ENCODE measurements around the gene VCL.
"Not testable (repeated sequence)": the region's sequence is repeated elsewhere in the genome, so short reads cannot be mapped to it uniquely, and the experiment has no call there.

Gene VCL

DNA sequence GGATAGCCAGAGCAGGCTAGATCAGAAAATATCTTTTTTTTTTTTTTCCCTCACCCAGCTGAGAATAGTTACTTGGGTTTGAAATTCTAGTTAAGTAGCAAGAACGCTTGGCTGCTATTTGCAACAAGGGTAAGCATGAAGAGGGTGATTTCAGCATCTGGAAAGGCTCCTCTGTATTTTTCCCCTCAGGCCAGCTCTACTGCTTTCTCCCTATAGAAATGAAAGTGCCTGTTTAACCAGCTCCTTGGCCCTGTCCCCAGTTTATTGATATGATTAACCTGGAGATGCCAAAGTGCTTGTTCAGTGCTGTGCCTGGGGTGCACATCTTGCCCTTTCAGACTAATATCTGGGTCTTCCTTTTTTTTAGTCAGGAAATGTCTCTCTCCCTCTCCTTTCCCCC lies 115.6 kb downstream of the VCL start:
- no peak for DNase-seq

DNA sequence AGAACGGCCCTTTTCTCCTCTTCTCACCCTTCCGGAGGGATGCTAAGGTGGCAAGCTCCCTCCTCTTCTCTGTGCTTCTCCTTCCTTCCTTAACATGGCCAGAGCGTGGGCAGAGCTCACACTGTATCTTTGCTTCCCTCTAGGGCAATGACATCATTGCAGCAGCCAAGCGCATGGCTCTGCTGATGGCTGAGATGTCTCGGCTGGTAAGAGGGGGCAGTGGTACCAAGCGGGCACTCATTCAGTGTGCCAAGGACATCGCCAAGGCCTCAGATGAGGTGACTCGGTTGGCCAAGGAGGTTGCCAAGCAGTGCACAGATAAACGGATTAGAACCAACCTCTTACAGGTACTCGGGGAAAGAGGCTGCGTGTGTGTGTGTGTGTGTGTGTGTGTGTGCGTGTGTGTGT lies 116.1 kb downstream of the VCL start:
- DNase-seq = no peak

GRCh38 chr10:74117738-74118137 lies 119.8 kb downstream of the VCL start:
- no peak for DNase-seq

GRCh38 chr10:74118804-74119203 lies 120.9 kb downstream of the VCL start:
- no peak for DNase-seq

DNA sequence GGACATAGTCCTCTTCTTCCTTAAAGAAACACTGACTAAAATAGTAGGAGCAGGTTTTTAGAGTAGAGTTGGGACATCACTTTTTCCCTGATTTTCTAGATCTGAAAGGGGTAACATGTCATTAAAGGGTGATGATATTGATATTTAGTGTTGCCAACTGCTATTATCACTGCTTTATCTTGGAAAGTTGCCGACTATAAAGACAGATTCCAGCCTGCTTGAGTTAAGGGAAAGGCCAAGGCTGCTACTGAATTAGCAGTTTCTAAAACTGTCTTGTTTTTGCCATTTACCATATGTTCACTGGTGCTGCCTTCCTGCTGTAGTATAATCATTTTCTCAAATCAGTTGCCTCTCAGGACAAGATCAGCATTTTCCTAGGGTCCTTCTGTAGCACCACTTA lies 123.0 kb downstream of the VCL start:
- no peak for DNase-seq

- DNase-seq = no peak
Observed at GRCh38 chr10:74121368-74121767, 123.5 kb downstream of the VCL start.

DNA sequence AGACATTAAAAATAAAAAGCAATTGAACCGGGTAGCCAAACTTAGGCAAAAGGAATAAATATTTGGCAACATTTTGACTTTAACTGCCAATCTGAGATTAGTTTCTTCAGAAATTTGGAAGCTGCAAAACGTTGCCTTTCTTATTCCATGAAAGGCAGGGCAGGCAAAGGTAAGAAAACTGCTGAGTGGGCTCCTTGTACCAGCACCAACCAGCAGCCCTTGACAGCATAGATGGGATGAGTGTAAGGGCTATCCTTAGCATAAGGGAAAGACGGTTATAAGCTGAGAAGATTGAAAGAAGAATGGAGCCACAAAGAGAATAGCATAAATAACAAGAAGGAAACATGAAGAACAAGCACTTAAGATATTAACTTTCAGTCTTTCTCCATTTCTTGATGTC lies 124.1 kb downstream of the VCL start:
- no peak for DNase-seq

DNA sequence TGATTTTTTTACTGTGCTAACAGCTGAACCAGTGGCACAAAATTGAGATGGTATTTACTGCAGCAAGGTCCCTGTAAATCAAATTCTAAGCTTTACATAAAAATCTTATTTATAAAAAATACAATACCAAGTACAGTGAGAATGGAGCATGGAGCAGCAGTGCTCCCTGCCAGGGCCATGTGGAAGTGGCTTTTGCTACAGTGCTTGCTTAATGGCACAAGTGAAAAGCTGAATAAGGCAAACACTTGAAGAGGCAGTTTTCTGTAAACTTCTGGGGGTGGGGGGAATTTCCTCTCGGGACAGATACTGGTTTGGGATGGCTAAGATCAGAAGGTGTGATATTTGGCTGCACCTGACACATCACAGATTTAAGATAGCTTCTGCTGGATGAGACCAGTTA lies 125.2 kb downstream of the VCL start:
- DNase-seq = no peak

- DNase-seq = no peak
Observed at GRCh38 chr10:74133923-74134820, 136.3 kb downstream of the VCL start.

- DNase-seq = no peak
Observed at GRCh38 chr10:74135452-74135851, 137.5 kb downstream of the VCL start.

DNA sequence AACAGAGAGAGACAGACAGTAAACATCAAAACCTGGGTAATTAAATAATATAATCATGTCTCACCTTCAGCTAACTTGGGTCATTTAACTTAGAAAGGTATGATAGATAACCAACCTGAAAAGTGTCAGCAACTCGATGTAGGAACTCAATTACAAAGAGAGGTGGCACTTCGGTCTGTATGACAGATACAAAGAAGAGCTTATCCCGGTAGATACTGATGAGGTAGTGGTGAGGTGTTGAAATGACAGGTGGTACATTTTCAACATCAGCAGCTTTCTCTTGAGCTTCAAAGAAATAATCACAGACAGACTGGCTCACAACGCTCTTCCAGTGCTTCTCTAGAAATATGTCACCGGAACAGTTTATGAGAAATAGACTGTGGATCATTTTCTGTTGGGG lies 140.1 kb downstream of the VCL start:
- no peak for DNase-seq

GRCh38 chr10:74138596-74138995 lies 140.7 kb downstream of the VCL start:
- not testable (repeated sequence) for DNase-seq

DNA sequence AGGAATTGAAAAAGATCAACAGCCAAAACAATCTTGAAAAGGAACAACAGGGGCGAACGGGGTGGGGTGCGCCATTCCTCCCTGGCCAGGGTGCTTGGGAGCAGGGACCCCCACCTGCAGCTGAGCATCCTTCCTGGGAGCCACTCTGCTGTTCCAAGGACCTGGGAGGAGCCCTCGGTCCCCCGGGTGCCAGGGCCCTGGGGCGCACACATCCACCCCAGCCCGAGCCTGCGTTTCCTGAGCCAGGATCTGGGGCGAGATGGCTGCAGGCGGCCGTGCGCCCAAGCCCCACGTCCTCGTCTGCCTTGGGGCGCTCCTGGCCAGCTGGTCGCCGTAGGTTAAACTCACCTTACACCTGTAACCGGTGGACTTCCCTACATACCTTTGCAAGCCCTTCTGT lies 142.1 kb downstream of the VCL start:
- no peak for DNase-seq

DNA sequence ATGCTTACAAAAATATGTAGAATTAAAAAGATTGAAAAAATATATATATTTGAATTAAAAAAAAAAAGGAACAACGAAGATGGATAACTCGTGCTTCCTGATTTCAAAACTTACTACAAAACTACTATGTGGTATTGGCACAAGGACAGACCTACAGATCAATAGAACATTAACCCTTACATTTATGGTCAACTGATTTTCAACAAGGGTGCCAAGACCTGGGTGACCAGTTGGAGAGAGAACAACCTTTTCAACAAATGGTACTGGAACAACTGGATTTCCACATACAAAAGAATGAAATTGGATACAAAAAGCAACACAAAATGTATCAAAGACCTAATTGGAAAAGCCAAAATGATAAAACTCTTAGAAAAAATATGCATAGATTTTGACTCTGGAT lies 142.6 kb downstream of the VCL start:
- DNase-seq = no peak

DNA sequence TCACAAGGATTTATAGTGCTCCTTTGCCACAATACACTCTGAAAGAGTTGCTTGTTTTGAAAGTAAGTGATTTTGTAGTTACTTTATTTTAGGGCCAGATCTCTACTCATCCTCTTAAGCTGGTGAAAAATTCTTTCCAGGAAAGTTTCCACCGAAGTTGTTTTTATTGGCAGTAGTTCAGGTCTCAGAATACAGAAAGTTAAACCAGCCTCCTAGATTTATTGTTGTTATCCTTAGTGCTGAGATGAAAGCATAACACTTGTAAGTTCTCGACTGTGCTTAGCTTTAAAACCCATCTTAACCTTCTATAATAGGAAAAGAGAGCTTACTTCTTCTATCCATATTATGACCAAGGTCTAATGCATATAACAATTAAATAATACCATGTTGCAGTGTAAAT lies 147.2 kb downstream of the VCL start:
- DNase-seq = no peak

DNA sequence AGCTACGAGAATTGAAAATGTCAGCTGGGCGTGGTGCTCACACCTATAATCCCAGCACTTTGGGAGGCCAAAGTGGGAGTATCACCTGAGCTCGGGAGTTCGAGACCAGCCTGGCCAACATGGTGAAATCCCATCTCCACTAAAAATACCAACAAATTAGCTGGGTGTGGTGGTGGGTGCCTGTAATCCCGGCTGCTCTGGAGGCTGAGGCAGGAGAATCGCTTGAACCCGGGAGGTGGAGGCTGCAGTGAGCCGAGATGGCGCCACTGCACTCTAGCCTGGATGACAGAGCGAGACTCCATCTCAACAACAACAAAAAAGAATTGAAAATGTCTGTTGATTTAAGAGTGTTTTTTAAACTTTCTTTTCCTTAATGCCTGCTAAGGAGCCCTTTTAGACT lies 149.1 kb downstream of the VCL start:
- DNase-seq = not testable (repeated sequence)

DNA sequence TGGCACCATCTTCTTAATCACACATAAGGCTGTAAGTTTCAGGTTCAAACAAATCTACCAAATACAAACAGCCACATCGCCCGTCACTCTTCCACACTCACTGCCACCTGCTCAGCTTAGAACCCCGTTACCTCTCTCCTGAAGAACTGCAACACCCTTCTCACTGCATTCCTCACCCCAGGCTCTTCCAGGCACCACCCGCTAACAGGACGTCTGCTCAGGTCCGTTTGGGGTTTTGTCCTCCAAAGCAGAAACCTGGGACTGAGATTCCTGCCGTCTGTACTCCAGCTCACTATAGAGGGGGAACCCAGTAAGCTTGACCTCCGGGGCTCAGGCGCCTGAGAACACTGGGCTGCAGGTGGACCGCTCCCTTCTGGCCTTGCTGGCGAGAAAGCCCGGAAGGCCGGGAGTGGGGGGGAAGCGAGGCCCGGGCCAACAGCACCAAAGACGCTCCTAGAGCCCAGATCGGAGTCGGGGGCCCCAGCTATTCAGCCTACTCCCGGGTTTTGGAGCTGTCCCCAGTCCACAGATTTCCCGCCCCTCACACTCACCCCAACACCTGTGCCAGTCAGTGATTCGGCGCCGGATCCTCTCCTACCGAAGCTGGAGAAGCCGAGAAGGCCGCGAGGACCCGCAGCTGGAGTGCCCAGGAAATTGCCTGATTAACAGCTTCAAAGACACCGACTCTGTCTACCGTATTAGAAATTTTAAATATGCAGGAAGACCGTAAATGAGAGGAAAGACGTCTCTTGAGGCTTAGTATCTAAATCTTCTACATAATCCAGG lies 152.5 kb downstream of the VCL start, which contains the start of gene AP3M1:
TSS of gene AP3M1 (minus strand) at position 625 of the 786 bp plus-strand sequence. CDS start 12,449 bp downstream, outside the sequence.
- DNase-seq = no peak

DNA sequence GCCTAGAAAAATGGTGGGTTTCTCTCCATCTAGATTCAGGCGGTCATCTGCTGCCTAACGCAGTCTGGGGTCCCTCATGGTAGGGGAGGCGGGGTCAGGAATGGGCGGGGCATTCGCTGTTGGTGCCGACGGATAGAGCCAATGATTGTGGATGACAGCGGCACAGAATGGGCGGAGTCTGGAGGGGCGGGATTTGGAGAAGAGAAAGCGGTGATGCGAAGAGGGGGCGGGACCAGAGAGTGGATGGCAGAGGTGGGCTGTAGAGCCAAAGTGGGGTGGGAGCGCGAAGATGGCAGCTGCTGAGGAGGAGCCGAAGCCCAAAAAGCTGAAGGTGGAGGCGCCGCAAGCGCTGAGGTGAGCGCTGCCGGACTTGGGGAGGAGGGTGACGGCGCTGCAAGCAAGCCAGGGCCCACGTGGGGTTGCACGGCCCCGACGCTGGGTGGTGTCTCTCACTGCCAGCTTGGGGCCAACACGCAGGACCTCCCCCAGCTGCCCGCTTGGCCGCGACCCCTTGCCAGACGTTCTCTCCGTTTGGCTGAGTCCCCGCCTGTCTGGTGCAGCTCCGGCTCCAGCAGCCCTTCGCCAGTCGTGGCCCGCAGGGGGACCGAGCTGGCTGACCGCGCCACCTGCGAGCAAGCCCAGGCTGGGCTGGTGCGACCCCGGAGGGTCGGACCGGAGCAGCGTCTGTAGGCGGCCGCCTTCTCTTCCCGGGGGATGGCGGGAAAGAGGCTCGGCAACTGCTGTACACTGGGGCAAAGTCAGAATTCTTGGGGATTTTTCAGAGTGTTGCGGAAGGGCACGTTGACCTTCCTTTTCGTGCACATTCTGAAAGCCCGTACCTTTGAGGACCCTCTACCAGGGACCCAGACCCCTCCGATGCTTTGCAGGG lies 153.3 kb downstream of the VCL start, which contains the start of gene ADK:
TSS of gene ADK (plus strand) at position 232 of the 889 bp plus-strand sequence. CDS start at position 290, 58 bp downstream.
- peak; percentile 100 for DNase-seq

GRCh38 chr10:74151879-74152722 lies 154.2 kb downstream of the VCL start:
- DNase-seq = no peak

- no peak for DNase-seq
Observed at GRCh38 chr10:74153123-74153522, 155.2 kb downstream of the VCL start.

GRCh38 chr10:74153676-74154075 lies 155.8 kb downstream of the VCL start:
- DNase-seq = no peak

- DNase-seq = no peak
Observed at GRCh38 chr10:74156919-74157289, 159.0 kb downstream of the VCL start.

All from CD4-positive, alpha-beta T cell treated with Interleukin-10 for 1 hour (primary cell).